DND-41 (cell line): ENCODE data around the gene LUZP2.

Experiments
- ATAC-seq: fragments of 200-7000 bp; cut with Tn5 transposase; 3 replicates; pipeline ENCODE4 v1.9.1; 2021; ENCODE audit warnings: low read depth; ENCODE audit not compliant: insufficient read depth
- DNase-seq: peaks from one replicate; pipeline ENCODE4 v3.0.0-alpha.2; 2020
- H2AFZ ChIP-seq: 2 replicates; pipeline ENCODE4 v1.6.0; 2012; ENCODE audit warnings: low read depth, low read length
- H3K27ac ChIP-seq: 2 replicates; pipeline ENCODE4 v1.5.1; 2012; ENCODE audit warnings: low read length, inconsistent platforms
- H3K27me3 ChIP-seq: fragments of 200-600 bp; sonication (generic); 2 replicates; pipeline ENCODE4 v1.6.0; 2012; ENCODE audit warnings: low read length, mild to moderate bottlenecking, inconsistent platforms; ENCODE audit not compliant: insufficient read depth, poor library complexity
- H3K36me3 ChIP-seq: 2 replicates; pipeline ENCODE4 v1.5.1; 2012; ENCODE audit warnings: low read length, inconsistent platforms; ENCODE audit not compliant: insufficient read depth
- H3K4me1 ChIP-seq: 2 replicates; pipeline ENCODE4 v1.5.1; 2012; ENCODE audit warnings: mild to moderate bottlenecking, low read length; ENCODE audit not compliant: insufficient read depth
- H3K4me2 ChIP-seq: 2 replicates; pipeline ENCODE4 v1.6.0; 2012; ENCODE audit warnings: mild to moderate bottlenecking, moderate library complexity, low read length, inconsistent platforms; ENCODE audit not compliant: insufficient read depth
- H3K4me3 ChIP-seq, 2 experiments: fragments of 200-600 bp in 1 of 2; shearing (Covaris generic) in 1 of 2; 2 replicates each; pipeline ENCODE4 v1.5.1; 2012 to 2016; ENCODE audit warnings: inconsistent platforms in 2 of 2, low read length in 2 of 2, mild to moderate bottlenecking in 2 of 2, low read depth in 1 of 2, moderate library complexity in 1 of 2
- H3K79me2 ChIP-seq: 2 replicates; pipeline ENCODE4 v1.6.0; 2012; ENCODE audit warnings: low read length, inconsistent platforms; ENCODE audit not compliant: insufficient read depth
- H3K9ac ChIP-seq: 2 replicates; pipeline ENCODE4 v1.6.0; 2012; ENCODE audit warnings: low read depth, mild to moderate bottlenecking, inconsistent platforms, low read length, moderate library complexity
- H3K9me3 ChIP-seq: 2 replicates; pipeline ENCODE4 v1.5.1; 2012; ENCODE audit warnings: low read length, moderate library complexity, mild to moderate bottlenecking, inconsistent platforms; ENCODE audit not compliant: insufficient read depth, severe bottlenecking
- H4K20me1 ChIP-seq: 2 replicates; pipeline ENCODE4 v1.6.0; 2012; ENCODE audit warnings: low read length; ENCODE audit not compliant: insufficient read depth
- CTCF ChIP-seq: IDR thresholded peaks from 2 replicates; pipeline ENCODE4 v1.5.1; 2012; ENCODE audit warnings: borderline replicate concordance, low read length, moderate library complexity, mild to moderate bottlenecking; ENCODE audit not compliant: poor library complexity, severe bottlenecking; ENCODE audit errors: extremely low read depth
- EZH2 ChIP-seq: IDR thresholded peaks from 3 replicates; pipeline ENCODE4 v1.6.1; 2012; ENCODE audit warnings: borderline replicate concordance, low read depth, mild to moderate bottlenecking, moderate library complexity, low read length, inconsistent platforms; ENCODE audit not compliant: severe bottlenecking

LUZP2 gene

GRCh38 chr11:24734742-24735237 is 237.9 kb downstream of the LUZP2 start:
- Histone ChIP-seq H3K27ac (no peak overlapping the region), H2AFZ (no peak overlapping the region)
- ATAC-seq, result no peak

GRCh38 chr11:24738972-24739371 is 242.1 kb downstream of the LUZP2 start:
- TF ChIP-seq EZH2 (no peak), CTCF (peak; percentile 60)
- ATAC-seq (peak; percentile 97), DNase-seq (peak; percentile 70)
- Histone ChIP-seq H3K4me1 (peaks cover 20% of the 10 kb centered on the region), H3K4me2 (no peak overlapping the region), H3K4me3 (no peak overlapping the region), H3K36me3 (no peaks in the 10 kb centered on the region), H3K79me2 (no peaks in the 10 kb centered on the region), H4K20me1 (no peaks in the 10 kb centered on the region), H3K9ac (no peak overlapping the region), H3K9me3 (no peaks in the 10 kb centered on the region), H3K27ac (peak overlapping the region; percentile 32; the same call in 1 of the 2 replicates), H2AFZ (no peak overlapping the region), H3K27me3 (no peaks in the 10 kb centered on the region)

More at GRCh38 chr11:24734742-24735237, 237.9 kb downstream of the LUZP2 start:
- TF ChIP-seq CTCF, result no peak
- TF ChIP-seq EZH2, result no peak
- Histone ChIP-seq H3K27me3 (no peaks in the 10 kb centered on the region), H3K79me2 (no peaks in the 10 kb centered on the region), H3K36me3 (no peaks in the 10 kb centered on the region), H3K4me2 (no peak overlapping the region), H3K9ac (no peak overlapping the region), H3K4me3 (no peak overlapping the region), H4K20me1 (no peaks in the 10 kb centered on the region), H3K4me1 (peaks cover 20% of the 10 kb centered on the region), H3K9me3 (no peaks in the 10 kb centered on the region)
- DNase-seq, result no peak

GRCh38 chr11:24739637-24740036 is 242.8 kb downstream of the LUZP2 start:
- H4K20me1 ChIP-seq, result no peaks in the 10 kb centered on the region
- H3K9me3 ChIP-seq, result no peaks in the 10 kb centered on the region
- no peak overlapping the region for H3K4me2 ChIP-seq
- H3K36me3 ChIP-seq, result no peaks in the 10 kb centered on the region
- no peak overlapping the region for H3K27ac ChIP-seq
- no peak for ATAC-seq
- no peak for DNase-seq
- no peaks in the 10 kb centered on the region for H3K27me3 ChIP-seq
- no peak for TF ChIP-seq EZH2
- no peak for TF ChIP-seq CTCF
- no peak overlapping the region for H2AFZ ChIP-seq
- no peak overlapping the region for H3K4me3 ChIP-seq
- no peaks in the 10 kb centered on the region for H3K79me2 ChIP-seq
- no peak overlapping the region for H3K9ac ChIP-seq
- peaks cover 22% of the 10 kb centered on the region for H3K4me1 ChIP-seq
